Vagina (tissue), 2 donors: ENCODE results near the gene C22orf23. TPM values are rescaled to one million over a fixed set of nuclear protein-coding genes. Genes with fewer than 3 reads are reported as not detected.
A peak's percentile ranks its signal among the peaks of the same experiment; 100 is the strongest.

Source experiments
- DNase-seq, 2 donors: peaks; one replicate each; pipeline ENCODE4 v3.0.0-alpha.2; 2017; ENCODE audit errors: extremely low spot score in 2 of 2
- H3K27ac ChIP-seq: fragments of 200-600 bp; sonication (generic); one replicate; pipeline ENCODE4 v1.5.1; 2019
- H3K27me3 ChIP-seq: fragments of 200-600 bp; sonication (generic); one replicate; pipeline ENCODE4 v1.5.1; 2019
- H3K36me3 ChIP-seq, 2 donors: fragments of 200-600 bp; sonication (generic); one replicate each; pipeline ENCODE4 v1.5.1; 2017 to 2019
- H3K4me1 ChIP-seq: fragments of 200-600 bp; sonication (generic); one replicate; pipeline ENCODE4 v1.5.1; 2019
- H3K4me3 ChIP-seq, 2 donors: fragments of 200-600 bp; sonication (generic); 1 replicate in 1 of 2; 2 replicates in 1 of 2; pipeline ENCODE4 v1.5.1; 2016 to 2019
- H3K9me3 ChIP-seq: fragments of 200-600 bp; sonication (generic); one replicate; pipeline ENCODE4 v1.5.1; 2019
- CTCF ChIP-seq, 3 experiments: fragments of 450-650 bp in 2 of 3; fragments of 200-600 bp in 1 of 3; sonication (generic) in 1 of 3; IDR thresholded peaks; one replicate each; pipeline ENCODE4 v1.5.1; 2017 to 2019; ENCODE audit warnings: antibody characterized with exemption in 3 of 3, mild to moderate bottlenecking in 2 of 3, moderate library complexity in 2 of 3
- POLR2A ChIP-seq, 2 donors: fragments of 450-650 bp; IDR thresholded peaks; one replicate each; pipeline ENCODE4 v1.6.1; 2017; ENCODE audit warnings: antibody characterized with exemption in 2 of 2, mild to moderate bottlenecking in 2 of 2, moderate library complexity in 2 of 2
- POLR2AphosphoS5 ChIP-seq, 2 donors: sonication (generic); formaldehyde crosslinking; IDR thresholded peaks; one replicate each; pipeline ENCODE4 v1.9.0; 2017; ENCODE audit warnings: antibody characterized with exemption in 2 of 2, mild to moderate bottlenecking in 2 of 2, low read depth in 1 of 2; ENCODE audit not compliant: insufficient read depth in 1 of 2
- intact Hi-C: fragments of 100-400 bp; cut with DNase I; formaldehyde crosslinking; loops from one replicate; pipeline ENCODE4 v1.15.1; 2023
- total RNA-seq: library from RNA; depleted of rRNA; stranded (reverse); fragments of >200 nt; gene quantifications from one replicate; pipeline ENCODE4 v1.2.3, GENCODE V29; 2016

Gene C22orf23
- total RNA-seq, 1 donor from 2014 or later = not detected

- no peaks in the 10 kb centered on the region for H3K9me3 ChIP-seq
- peak in 1 of 2 donors; percentile 49 for TF ChIP-seq POLR2A (IDR thresholded peaks at IDR 0.05)
- TF ChIP-seq POLR2AphosphoS5 (IDR thresholded peaks at IDR 0.05; ENCODE audit: insufficient read depth in 1 of 2, low read depth in 1 of 2) = peak; percentile 77 to 78
- TF ChIP-seq CTCF (IDR thresholded peaks at IDR 0.05) = no peak
- peak overlapping the region; percentile 71 to 80 for H3K4me3 ChIP-seq
- intact Hi-C loops = no loop called here
- H3K4me1 ChIP-seq = peaks cover 55% of the 10 kb centered on the region
- no peaks in the 10 kb centered on the region for H3K27me3 ChIP-seq
- DNase-seq = peak in 1 of 2 donors; percentile 94
- peak overlapping the region; percentile 96 for H3K27ac ChIP-seq
- H3K36me3 ChIP-seq = no peaks in the 10 kb centered on the region
These were observed 48.5 kb downstream of the C22orf23 start for GRCh38 chr22:37904572-37905533.

GRCh38 chr22:37898441-37899181 lies 54.8 kb downstream of the C22orf23 start:
- DNase-seq = no peak
- H3K4me1 ChIP-seq = peaks cover 64% of the 10 kb centered on the region
- no peaks in the 10 kb centered on the region for H3K36me3 ChIP-seq
- no peak for TF ChIP-seq CTCF (IDR thresholded peaks at IDR 0.05)
- peak in 1 of 2 donors; percentile 26 for TF ChIP-seq POLR2AphosphoS5 (IDR thresholded peaks at IDR 0.05; ENCODE audit: insufficient read depth in 1 of 2, low read depth in 1 of 2)
- intact Hi-C loops = no loop called here
- peak overlapping the region; percentile 71 for H3K27ac ChIP-seq
- no peak overlapping the region for H3K4me3 ChIP-seq
- H3K27me3 ChIP-seq = no peaks in the 10 kb centered on the region
- H3K9me3 ChIP-seq = no peaks in the 10 kb centered on the region

GRCh38 chr22:37897807-37898206 lies 55.6 kb downstream of the C22orf23 start:
- Histone ChIP-seq H3K27me3 (no peaks in the 10 kb centered on the region), H3K9me3 (no peaks in the 10 kb centered on the region), H3K4me3 (no peak overlapping the region), H3K36me3 (no peaks in the 10 kb centered on the region), H3K4me1 (peaks cover 72% of the 10 kb centered on the region), H3K27ac (peak overlapping the region; percentile 71)
- TF ChIP-seq POLR2AphosphoS5 (IDR thresholded peaks at IDR 0.05; ENCODE audit: insufficient read depth in 1 of 2, low read depth in 1 of 2) (no peak), POLR2A (IDR thresholded peaks at IDR 0.05) (no peak), CTCF (IDR thresholded peaks at IDR 0.05) (no peak)
- DNase-seq = no peak
- intact Hi-C loops = no loop called here

GRCh38 chr22:37896939-37897338 lies 56.5 kb downstream of the C22orf23 start:
- H3K4me3 ChIP-seq = no peak overlapping the region
- no peaks in the 10 kb centered on the region for H3K9me3 ChIP-seq
- no peak for TF ChIP-seq POLR2A (IDR thresholded peaks at IDR 0.05)
- no peak for TF ChIP-seq CTCF (IDR thresholded peaks at IDR 0.05)
- no peak for TF ChIP-seq POLR2AphosphoS5 (IDR thresholded peaks at IDR 0.05; ENCODE audit: insufficient read depth in 1 of 2, low read depth in 1 of 2)
- no peaks in the 10 kb centered on the region for H3K36me3 ChIP-seq
- DNase-seq = no peak
- H3K27me3 ChIP-seq = no peaks in the 10 kb centered on the region
- intact Hi-C loops = no loop called here
- H3K27ac ChIP-seq = peak overlapping the region; percentile 73
- peaks cover 77% of the 10 kb centered on the region for H3K4me1 ChIP-seq
